Endothelial cell (in vitro differentiated cells): ENCODE data around the gene RPA1. TPM values are rescaled to one million over a fixed set of nuclear protein-coding genes. Genes with fewer than 3 reads are reported as not detected.
A peak's percentile ranks its signal among the peaks of the same experiment; 100 is the strongest.

Experiments used
- DNase-seq: peaks from one replicate; pipeline ENCODE4 v3.0.0; 2021; ENCODE audit warnings: low spot score
- H3K27ac Mint-ChIP-seq: one replicate; pipeline ENCODE4 v1.8.0; 2021; ENCODE audit warnings: mixed read lengths, inconsistent platforms; ENCODE audit not compliant: unreplicated experiment
- H3K27me3 Mint-ChIP-seq: one replicate; pipeline ENCODE4 v1.8.0; 2021; ENCODE audit warnings: mild to moderate bottlenecking, moderate library complexity, mixed read lengths, inconsistent platforms; ENCODE audit not compliant: unreplicated experiment
- H3K36me3 Mint-ChIP-seq: one replicate; pipeline ENCODE4 v1.8.0; 2021; ENCODE audit warnings: mild to moderate bottlenecking, low read depth, mixed read lengths, inconsistent platforms; ENCODE audit not compliant: unreplicated experiment
- H3K4me1 Mint-ChIP-seq: one replicate; pipeline ENCODE4 v1.8.0; 2021; ENCODE audit warnings: mild to moderate bottlenecking, mixed read lengths, inconsistent platforms; ENCODE audit not compliant: unreplicated experiment
- H3K4me3 Mint-ChIP-seq: one replicate; pipeline ENCODE4 v1.8.0; 2021; ENCODE audit warnings: mild to moderate bottlenecking, mixed read lengths, inconsistent platforms; ENCODE audit not compliant: unreplicated experiment
- H3K9me3 Mint-ChIP-seq: one replicate; pipeline ENCODE4 v1.8.0; 2021; ENCODE audit warnings: mixed read lengths, inconsistent platforms; ENCODE audit not compliant: unreplicated experiment
- CTCF ChIP-seq: fragments of 200-600 bp; sonication (generic); IDR thresholded peaks from one replicate; pipeline ENCODE4 v1.5.0; 2021; ENCODE audit warnings: antibody characterized with exemption; ENCODE audit not compliant: unreplicated experiment
- total RNA-seq: library from RNA; stranded (reverse); fragmentation: NEBNext Ultra II Directional; extraction: Animal tissue kit (Norgen Biotek cat#: 25700); gene quantifications from one replicate; pipeline ENCODE4 v1.2.1, GENCODE V29; 2021; ENCODE audit not compliant: unreplicated experiment

RPA1 gene
- total RNA-seq, 1 donor from 2014 or later, result 105 TPM

DNA sequence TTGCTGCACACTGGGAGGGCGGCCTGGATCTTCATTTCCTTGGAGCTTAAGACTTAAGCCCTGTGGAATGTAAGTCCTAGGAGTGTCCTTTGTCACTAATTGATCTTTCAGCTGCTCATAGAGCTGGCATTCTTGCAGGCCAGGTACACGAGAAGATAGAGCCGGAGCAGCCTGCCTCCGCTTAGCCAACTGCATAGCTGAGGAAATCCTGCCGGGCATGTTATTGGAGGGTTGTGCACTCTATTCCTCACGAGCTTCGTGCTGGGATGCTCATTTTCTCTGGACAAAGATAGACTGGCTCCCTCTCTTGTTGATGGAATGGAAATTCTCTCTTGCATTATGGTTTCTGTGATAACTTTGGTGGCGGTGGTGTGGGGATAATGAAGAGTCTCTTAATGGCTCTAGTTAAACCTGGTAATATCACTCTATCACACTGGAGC lies 76.9 kb downstream of the RPA1 start:
- no peak for TF ChIP-seq CTCF
- no peak overlapping the region for H3K4me3 Mint-ChIP-seq
- H3K36me3 Mint-ChIP-seq, result no peaks in the 10 kb centered on the region
- no peaks in the 10 kb centered on the region for H3K9me3 Mint-ChIP-seq
- no peak overlapping the region for H3K27ac Mint-ChIP-seq
- H3K27me3 Mint-ChIP-seq, result peaks cover 11% of the 10 kb centered on the region
- H3K4me1 Mint-ChIP-seq, result peaks cover 2% of the 10 kb centered on the region
- DNase-seq, result no peak

DNA sequence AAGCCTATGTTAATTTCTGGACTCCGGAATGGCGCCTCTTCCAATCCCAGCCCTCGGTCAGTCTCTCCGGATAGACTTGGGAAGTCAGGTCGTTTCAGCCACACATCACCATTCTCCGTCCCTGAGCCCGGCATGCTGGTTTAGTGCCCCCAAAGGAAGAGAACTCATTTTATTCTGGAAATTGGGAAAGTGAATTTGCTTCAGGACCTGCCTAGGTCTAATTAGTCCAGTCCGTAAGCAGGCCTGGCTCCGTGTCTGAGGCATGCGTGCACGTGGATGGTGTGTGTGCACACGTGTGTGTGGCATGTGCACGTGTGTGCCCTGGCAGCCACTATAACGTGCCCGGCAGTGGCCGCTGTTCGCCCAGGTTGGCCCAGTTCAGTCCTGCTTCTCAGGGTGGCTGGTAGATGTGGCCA lies 77.4 kb downstream of the RPA1 start:
- Mint-ChIP-seq H3K27me3 (peaks cover 11% of the 10 kb centered on the region), H3K9me3 (no peaks in the 10 kb centered on the region), H3K4me1 (peaks cover 2% of the 10 kb centered on the region), H3K36me3 (no peaks in the 10 kb centered on the region), H3K27ac (no peak overlapping the region), H3K4me3 (no peak overlapping the region)
- no peak for DNase-seq
- TF ChIP-seq CTCF, result no peak

DNA sequence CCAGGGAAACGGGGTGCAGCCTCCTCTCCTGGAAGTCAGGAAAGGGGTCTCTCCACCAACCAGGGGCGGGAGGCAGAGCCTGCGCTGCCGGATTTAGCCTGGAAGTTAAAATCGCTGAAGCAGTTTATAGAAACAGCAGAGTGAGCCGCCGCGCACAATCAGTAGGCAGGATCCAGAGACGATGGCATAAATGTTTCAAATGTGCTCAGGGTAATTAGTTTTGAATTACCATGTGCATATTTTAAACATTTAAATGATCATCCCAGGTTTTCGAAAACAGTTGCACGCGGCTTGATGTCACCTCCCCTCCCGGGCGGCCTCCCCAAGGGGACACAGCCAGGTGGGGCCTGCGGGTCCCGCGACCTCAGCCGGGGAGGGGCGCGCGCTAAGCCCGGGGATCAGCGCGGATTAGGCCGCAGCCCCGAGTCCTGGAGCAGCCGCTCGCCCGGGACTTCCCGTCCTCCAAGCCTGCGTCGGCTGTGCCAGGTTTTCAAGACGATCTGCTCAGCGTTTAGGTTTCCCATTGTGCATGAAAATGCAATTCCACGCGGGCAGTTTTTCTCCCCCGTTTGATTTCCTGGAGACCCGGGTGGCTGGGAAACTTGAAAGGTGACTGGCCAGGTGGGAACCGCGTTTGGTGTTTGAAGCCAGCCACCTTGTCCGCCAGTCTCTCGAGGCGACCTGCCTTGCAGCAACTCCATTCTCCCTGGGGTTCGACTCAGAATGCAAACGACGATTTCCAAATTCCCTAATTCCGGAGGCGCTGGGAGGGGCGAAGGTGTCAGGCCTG lies 78.3 kb downstream of the RPA1 start:
- no peaks in the 10 kb centered on the region for H3K9me3 Mint-ChIP-seq
- no peak overlapping the region for H3K27ac Mint-ChIP-seq
- H3K4me1 Mint-ChIP-seq, result peaks cover 2% of the 10 kb centered on the region
- TF ChIP-seq CTCF, result no peak
- H3K4me3 Mint-ChIP-seq, result peak overlapping the region; percentile 47
- H3K36me3 Mint-ChIP-seq, result no peaks in the 10 kb centered on the region
- H3K27me3 Mint-ChIP-seq, result peaks cover 14% of the 10 kb centered on the region
- peak; percentile 46 for DNase-seq

DNA sequence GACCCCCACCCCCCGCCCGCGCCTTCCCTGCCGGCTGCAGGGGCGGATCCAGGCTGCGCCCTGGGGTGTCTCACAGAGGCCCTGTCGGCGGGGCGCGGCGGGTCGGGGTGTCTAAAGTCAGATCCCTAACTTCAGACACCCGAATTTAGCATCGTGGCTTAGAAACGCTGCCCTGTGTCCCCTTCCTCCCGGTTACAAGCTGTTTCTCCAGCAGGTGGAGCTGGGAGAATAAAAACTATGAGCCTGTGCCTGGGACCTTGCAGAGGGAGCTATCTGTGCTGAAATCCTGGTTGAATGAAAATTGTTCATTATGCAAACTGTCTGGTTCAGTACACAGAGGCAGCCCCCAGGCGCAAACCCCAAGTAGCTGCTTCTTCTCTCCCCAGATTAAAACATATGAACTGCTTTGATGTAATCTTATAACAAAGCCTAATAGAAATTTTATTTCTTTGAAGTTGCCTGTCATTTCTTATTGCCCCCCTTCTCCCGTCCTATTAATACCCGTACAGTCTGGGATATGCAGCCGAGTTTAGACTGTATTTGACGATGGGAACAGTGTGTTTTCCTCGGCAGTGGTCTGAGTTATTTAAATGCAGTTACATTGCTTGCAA lies 79.0 kb downstream of the RPA1 start:
- H3K27me3 Mint-ChIP-seq, result peaks cover 14% of the 10 kb centered on the region
- no peak overlapping the region for H3K27ac Mint-ChIP-seq
- H3K4me1 Mint-ChIP-seq, result peaks cover 2% of the 10 kb centered on the region
- no peaks in the 10 kb centered on the region for H3K9me3 Mint-ChIP-seq
- no peaks in the 10 kb centered on the region for H3K36me3 Mint-ChIP-seq
- TF ChIP-seq CTCF, result peak; percentile 36
- H3K4me3 Mint-ChIP-seq, result peak overlapping the region; percentile 79
- peak; percentile 65 for DNase-seq

- Mint-ChIP-seq H3K4me1 (peaks cover 5% of the 10 kb centered on the region), H3K4me3 (no peak overlapping the region), H3K36me3 (no peaks in the 10 kb centered on the region), H3K27ac (no peak overlapping the region), H3K9me3 (no peaks in the 10 kb centered on the region), H3K27me3 (peaks cover 13% of the 10 kb centered on the region)
- TF ChIP-seq CTCF, result no peak
- DNase-seq, result no peak
These were observed 80.2 kb downstream of the RPA1 start for GRCh38 chr17:1909985-1910384.
